Tracheal epithelial cell (primary cell): ENCODE results near the gene ARL4A. TPM values are rescaled to one million over a fixed set of nuclear protein-coding genes. Genes with fewer than 3 reads are reported as not detected.

ENCODE experiments used
- total RNA-seq: library from RNA; depleted of rRNA; stranded (reverse); fragments of >200 nt; gene quantifications from 2 replicates; pipeline ENCODE4 v1.2.1, GENCODE V29; 2014

ARL4A gene, protein sequence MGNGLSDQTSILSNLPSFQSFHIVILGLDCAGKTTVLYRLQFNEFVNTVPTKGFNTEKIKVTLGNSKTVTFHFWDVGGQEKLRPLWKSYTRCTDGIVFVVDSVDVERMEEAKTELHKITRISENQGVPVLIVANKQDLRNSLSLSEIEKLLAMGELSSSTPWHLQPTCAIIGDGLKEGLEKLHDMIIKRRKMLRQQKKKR
- total RNA-seq, result 23.4 and 75.5 TPM in 2 replicates

DNA sequence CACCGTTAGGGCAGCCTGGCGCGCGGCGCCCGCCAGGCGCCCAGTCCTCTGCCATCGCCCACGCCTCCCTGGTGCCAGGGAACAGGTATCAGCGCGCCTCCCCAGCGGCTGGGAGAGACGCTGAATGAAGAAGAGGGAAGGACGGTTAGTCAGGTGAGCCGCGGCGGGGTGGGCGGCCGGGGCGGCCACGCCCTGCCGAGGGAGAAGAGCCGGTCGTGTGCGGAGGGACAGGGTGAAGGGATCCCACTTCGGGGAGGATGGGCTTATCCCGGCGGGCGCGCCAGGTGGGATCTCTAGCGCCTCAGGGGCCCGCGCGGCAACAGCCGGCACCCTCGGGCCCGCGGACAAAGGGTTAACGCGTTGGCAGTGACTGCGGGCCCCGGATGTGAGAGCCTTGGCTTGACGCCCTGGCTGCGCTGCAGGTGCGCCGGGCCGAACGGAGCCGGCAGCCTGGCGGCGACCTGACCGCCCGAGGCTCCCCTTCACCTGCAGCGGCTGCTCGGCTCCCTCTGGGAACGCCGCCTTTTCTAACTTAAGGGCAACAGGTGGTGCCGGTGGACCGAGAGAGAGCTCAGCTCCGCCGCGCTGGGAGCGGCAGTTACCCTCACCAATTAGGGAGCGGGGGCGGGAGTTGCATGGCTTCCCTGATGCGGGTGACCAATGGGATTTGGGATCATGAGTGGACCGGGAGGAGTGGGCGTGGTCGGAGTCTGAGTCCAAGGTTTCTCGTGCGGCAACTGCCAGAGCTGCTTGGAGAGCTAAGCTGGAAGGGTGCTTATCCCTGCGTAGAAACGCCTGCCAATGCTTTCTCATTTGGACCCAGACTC lies at the start of gene ARL4A:
TSS of gene ARL4A (plus strand) at position 743 of the 827 bp plus-strand sequence. CDS start 622 bp downstream, outside the sequence.

Other genes starting within 250 kb of the ARL4A start
- 0.21 and 5.3 TPM in 2 replicates for gene SCIN, start 116.9 kb upstream of the ARL4A start, total RNA-seq